Measurements from ENCODE around the gene TTC21B.

Gene TTC21B

GRCh38 chr2:165990846-165991245, 37.3 kb upstream of the TTC21B start:
- H3K4me1 ChIP-seq (ENCODE audit: control insufficient read depth, insufficient read depth, low read length) = no peaks in the 10 kb centered on the region
- no peak for TF ChIP-seq SCRT2 (tag by site-specific recombination; IDR thresholded peaks at IDR 0.05)
- no peak for TF ChIP-seq ZNF2 (tag by site-specific recombination; IDR thresholded peaks at IDR 0.05)
- no peak for TF ChIP-seq CTCF (tag by site-specific recombination; IDR thresholded peaks at IDR 0.05)
- no peak for TF ChIP-seq ZNF211 (tag by site-specific recombination; IDR thresholded peaks at IDR 0.05; ENCODE audit: low read depth)
- no peak for TF ChIP-seq ZBTB7A (tag by site-specific recombination; IDR thresholded peaks at IDR 0.05; ENCODE audit: low read depth)
- TF ChIP-seq ZSCAN4 (tag by site-specific recombination; IDR thresholded peaks at IDR 0.05) = no peak
- no peak for TF ChIP-seq ZFHX2 (tag by site-specific recombination; conservative IDR thresholded peaks at IDR 0.05)
- no peak for TF ChIP-seq ZNF146 (tag by site-specific recombination; IDR thresholded peaks at IDR 0.05)
- TF ChIP-seq PBX3 (CRISPR knock-in tag; IDR thresholded peaks at IDR 0.05) = no peak
- no peak for TF ChIP-seq ZNF48 (tag by site-specific recombination; IDR thresholded peaks at IDR 0.05)
- no peak for TF ChIP-seq GLI2 (tag by site-specific recombination; IDR thresholded peaks at IDR 0.05; ENCODE audit: borderline replicate concordance, low read depth)
- TF ChIP-seq ZNF23 (tag by site-specific recombination; IDR thresholded peaks at IDR 0.05; ENCODE audit: borderline replicate concordance) = no peak
- TF ChIP-seq ZNF138 (tag by site-specific recombination; IDR thresholded peaks at IDR 0.05; ENCODE audit: borderline replicate concordance) = no peak
- no peak for TF ChIP-seq HOXD13 (CRISPR knock-in tag; IDR thresholded peaks at IDR 0.05; ENCODE audit: borderline replicate concordance)
- no peaks in the 10 kb centered on the region for H3K9me3 ChIP-seq (ENCODE audit: control insufficient read depth, insufficient read depth, low read depth, low read length)
- CTCF ChIA-PET = no interaction called here
- no peaks in the 10 kb centered on the region for H3K36me3 ChIP-seq (ENCODE audit: control insufficient read depth in 2 of 2, insufficient read depth in 1 of 2, low read length in 2 of 2)
- H3K27ac ChIP-seq (ENCODE audit: extremely low read depth, low read depth, low read length) = no peak overlapping the region
- H3K4me3 ChIP-seq (ENCODE audit: low read depth, low read length) = no peak overlapping the region
- POLR2A ChIA-PET = interaction anchor here (0.7 kb wide), 1 partner anchor 76 kb away, joined by 4 read pairs; no protein-coding TSS in a partner anchor

GRCh38 chr2:165989851-165990250, 36.3 kb upstream of the TTC21B start:
- CTCF ChIA-PET = no interaction called here
- POLR2A ChIA-PET = no interaction called here

More at GRCh38 chr2:165989851-165990250, 36.3 kb upstream of the TTC21B start:
- no peak for TF ChIP-seq ZNF791 (tag by site-specific recombination; IDR thresholded peaks at IDR 0.05)
- no peak for TF ChIP-seq OSR2 (tag by site-specific recombination; IDR thresholded peaks at IDR 0.05)
- TF ChIP-seq GLI4 (tag by site-specific recombination; IDR thresholded peaks at IDR 0.05) = no peak
- no peak for TF ChIP-seq ZNF24 (tag by site-specific recombination; IDR thresholded peaks at IDR 0.05)
- TF ChIP-seq BCL11A (tag by site-specific recombination; IDR thresholded peaks at IDR 0.05; ENCODE audit: low read depth) = no peak
- no peak for TF ChIP-seq ZNF558 (tag by site-specific recombination; IDR thresholded peaks at IDR 0.05)
- TF ChIP-seq GLIS1 (tag by site-specific recombination; IDR thresholded peaks at IDR 0.05) = no peak
- TF ChIP-seq ZNF350 (tag by site-specific recombination; IDR thresholded peaks at IDR 0.05) = no peak
- TF ChIP-seq ZNF2 (tag by site-specific recombination; IDR thresholded peaks at IDR 0.05) = no peak
- no peak for TF ChIP-seq INSM2 (tag by site-specific recombination; IDR thresholded peaks at IDR 0.05)
- TF ChIP-seq ZNF704 (tag by site-specific recombination; IDR thresholded peaks at IDR 0.05) = no peak
- no peak for TF ChIP-seq ZBTB21 (tag by site-specific recombination; IDR thresholded peaks at IDR 0.05)
- no peak for TF ChIP-seq ZSCAN23 (tag by site-specific recombination; IDR thresholded peaks at IDR 0.05)
- TF ChIP-seq BCL11B (tag by site-specific recombination; IDR thresholded peaks at IDR 0.05; ENCODE audit: low read depth) = no peak
- TF ChIP-seq BCL6B (tag by site-specific recombination; IDR thresholded peaks at IDR 0.05) = no peak
- TF ChIP-seq ZFP37 (tag by site-specific recombination; IDR thresholded peaks at IDR 0.05) = no peak
- Histone ChIP-seq H3K4me1 (ENCODE audit: control insufficient read depth, insufficient read depth, low read length) (no peaks in the 10 kb centered on the region), H3K4me3 (ENCODE audit: low read depth, low read length) (no peak overlapping the region), H3K36me3 (ENCODE audit: control insufficient read depth in 2 of 2, insufficient read depth in 1 of 2, low read length in 2 of 2) (no peaks in the 10 kb centered on the region), H3K27ac (ENCODE audit: extremely low read depth, low read depth, low read length) (no peak overlapping the region), H3K9me3 (ENCODE audit: control insufficient read depth, insufficient read depth, low read depth, low read length) (no peaks in the 10 kb centered on the region)
